MM.1S (cell line): ENCODE measurements around the gene RUNX2.

Experiments used
- DNase-seq: peaks from one replicate; pipeline ENCODE4 v3.0.0-alpha.2; 2015
- H2AFZ ChIP-seq: fragments of 300-600 bp; sonication (generic); 2 replicates; pipeline ENCODE4 v1.6.0; 2016; ENCODE audit warnings: antibody characterized with exemption, low read length
- H3F3A ChIP-seq: fragments of 300-600 bp; sonication (generic); 2 replicates; pipeline ENCODE4 v1.6.1; 2016; ENCODE audit warnings: mild to moderate bottlenecking, antibody characterized with exemption, low read length, moderate library complexity, mixed read lengths; ENCODE audit not compliant: insufficient read depth
- H3K27ac ChIP-seq: fragments of 300-600 bp; sonication (generic); 2 replicates; pipeline ENCODE4 v1.5.1; 2016; ENCODE audit warnings: mild to moderate bottlenecking, low read length
- H3K27me3 ChIP-seq: fragments of 300-600 bp; sonication (generic); replicated peaks from 2 replicates; pipeline ENCODE4 v1.6.0; 2016; ENCODE audit warnings: low read length; ENCODE audit not compliant: insufficient read depth
- H3K36me3 ChIP-seq: fragments of 300-600 bp; sonication (generic); replicated peaks from 2 replicates; pipeline ENCODE4 v1.6.1; 2016; ENCODE audit warnings: mild to moderate bottlenecking, low read length, mixed read lengths; ENCODE audit not compliant: insufficient read depth
- H3K4me1 ChIP-seq: fragments of 300-600 bp; sonication (generic); 2 replicates; pipeline ENCODE4 v1.6.1; 2016; ENCODE audit warnings: low read length, mixed read lengths
- H3K4me2 ChIP-seq: fragments of 300-600 bp; sonication (generic); 2 replicates; pipeline ENCODE4 v1.6.0; 2016; ENCODE audit warnings: low read depth, low read length
- H3K4me3 ChIP-seq: fragments of 300-600 bp; sonication (generic); 2 replicates; pipeline ENCODE4 v1.5.1; 2016; ENCODE audit warnings: low read length, mixed read lengths
- H3K79me2 ChIP-seq: fragments of 300-600 bp; sonication (generic); 2 replicates; pipeline ENCODE4 v1.6.1; 2016; ENCODE audit warnings: mixed run types, low read length, mixed read lengths
- H3K9ac ChIP-seq: fragments of 300-600 bp; sonication (generic); 2 replicates; pipeline ENCODE4 v1.6.1; 2016; ENCODE audit warnings: low read length, mixed read lengths
- H3K9me2 ChIP-seq: fragments of 300-600 bp; sonication (generic); replicated peaks from 2 replicates; pipeline ENCODE4 v1.6.1; 2016; ENCODE audit warnings: mild to moderate bottlenecking, low read length, mixed read lengths; ENCODE audit not compliant: insufficient read depth
- H3K9me3 ChIP-seq: fragments of 300-600 bp; sonication (generic); replicated peaks from 2 replicates; pipeline ENCODE4 v1.6.1; 2016; ENCODE audit warnings: mild to moderate bottlenecking, low read length, mixed read lengths; ENCODE audit not compliant: insufficient read depth
- H4K20me1 ChIP-seq: fragments of 300-600 bp; sonication (generic); 2 replicates; pipeline ENCODE4 v1.6.1; 2016; ENCODE audit warnings: mild to moderate bottlenecking, low read length, moderate library complexity, mixed read lengths; ENCODE audit not compliant: insufficient read depth
- EZH2 ChIP-seq: fragments of 300-600 bp; sonication (generic); optimal IDR thresholded peaks from 2 replicates; pipeline ENCODE3; 2017; ENCODE audit warnings: low read depth, mild to moderate bottlenecking, antibody characterized with exemption, low read length, mixed read lengths
- EZH2phosphoT487 ChIP-seq: fragments of 300-600 bp; sonication (generic); IDR thresholded peaks from 2 replicates; pipeline ENCODE4 v1.6.1; 2018; ENCODE audit warnings: antibody characterized with exemption, low read length
- TF ChIP-seq, protein P1 (sequence below): fragments of 300-600 bp; sonication (generic); IDR thresholded peaks from 2 replicates; pipeline ENCODE4 v1.5.1; 2016; ENCODE audit warnings: antibody characterized with exemption, low read length, mixed read lengths

Gene RUNX2

GRCh38 chr6:45457141-45457540 lies 129.0 kb downstream of the RUNX2 start:
- no peak for DNase-seq
- Histone ChIP-seq H3K9me3 (no peaks in the 10 kb centered on the region), H3K4me2 (no peak overlapping the region), H3K9ac (no peak overlapping the region), H3K27me3 (no peaks in the 10 kb centered on the region), H3K4me1 (peaks cover 4% of the 10 kb centered on the region; the same call in 1 of the 2 replicates), H3K9me2 (no peaks in the 10 kb centered on the region), H4K20me1 (peaks cover 4% of the 10 kb centered on the region; the same call in 1 of the 2 replicates), H3F3A (0 out of 2 replicates have a peak, but pooled peaks cover 4% of the 10 kb centered on the region), H3K36me3 (peaks cover 17% of the 10 kb centered on the region), H2AFZ (no peak overlapping the region), H3K27ac (no peak overlapping the region), H3K4me3 (no peak overlapping the region), H3K79me2 (peaks cover 97% of the 10 kb centered on the region)
- TF ChIP-seq, protein P1, sequence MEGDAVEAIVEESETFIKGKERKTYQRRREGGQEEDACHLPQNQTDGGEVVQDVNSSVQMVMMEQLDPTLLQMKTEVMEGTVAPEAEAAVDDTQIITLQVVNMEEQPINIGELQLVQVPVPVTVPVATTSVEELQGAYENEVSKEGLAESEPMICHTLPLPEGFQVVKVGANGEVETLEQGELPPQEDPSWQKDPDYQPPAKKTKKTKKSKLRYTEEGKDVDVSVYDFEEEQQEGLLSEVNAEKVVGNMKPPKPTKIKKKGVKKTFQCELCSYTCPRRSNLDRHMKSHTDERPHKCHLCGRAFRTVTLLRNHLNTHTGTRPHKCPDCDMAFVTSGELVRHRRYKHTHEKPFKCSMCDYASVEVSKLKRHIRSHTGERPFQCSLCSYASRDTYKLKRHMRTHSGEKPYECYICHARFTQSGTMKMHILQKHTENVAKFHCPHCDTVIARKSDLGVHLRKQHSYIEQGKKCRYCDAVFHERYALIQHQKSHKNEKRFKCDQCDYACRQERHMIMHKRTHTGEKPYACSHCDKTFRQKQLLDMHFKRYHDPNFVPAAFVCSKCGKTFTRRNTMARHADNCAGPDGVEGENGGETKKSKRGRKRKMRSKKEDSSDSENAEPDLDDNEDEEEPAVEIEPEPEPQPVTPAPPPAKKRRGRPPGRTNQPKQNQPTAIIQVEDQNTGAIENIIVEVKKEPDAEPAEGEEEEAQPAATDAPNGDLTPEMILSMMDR = no peak
- no peak for TF ChIP-seq EZH2phosphoT487
- TF ChIP-seq EZH2 = no peak

DNA sequence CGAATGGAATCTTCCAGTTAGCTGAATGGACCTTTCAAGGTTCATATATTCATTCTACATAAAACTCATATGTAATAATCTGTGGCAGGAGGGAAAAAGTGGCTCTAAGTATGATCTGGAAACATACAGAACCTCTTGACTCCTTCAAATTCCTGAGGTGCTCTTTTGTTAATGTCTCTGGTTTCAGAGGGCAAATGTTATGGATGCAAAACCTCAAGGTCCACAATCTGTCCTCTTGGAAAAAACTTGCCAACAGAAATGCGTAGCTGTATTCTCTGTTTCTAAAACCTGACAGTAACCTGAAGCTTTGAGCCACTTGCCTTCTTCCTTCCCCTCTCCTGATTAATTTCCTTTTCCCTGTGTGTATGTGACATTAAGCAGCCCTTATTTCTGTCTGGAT lies 130.5 kb downstream of the RUNX2 start:
- Histone ChIP-seq H2AFZ (no peak overlapping the region), H3K27ac (no peak overlapping the region), H3K79me2 (peaks cover 97% of the 10 kb centered on the region), H3K36me3 (peaks cover 11% of the 10 kb centered on the region), H3K4me2 (no peak overlapping the region), H3K9me3 (no peaks in the 10 kb centered on the region), H3K9ac (no peak overlapping the region), H3K9me2 (no peaks in the 10 kb centered on the region), H3F3A (0 out of 2 replicates have a peak, but pooled peaks cover 4% of the 10 kb centered on the region), H3K27me3 (no peaks in the 10 kb centered on the region), H4K20me1 (peaks cover 6% of the 10 kb centered on the region; the same call in 1 of the 2 replicates), H3K4me3 (no peak overlapping the region), H3K4me1 (no peaks in the 10 kb centered on the region)
- DNase-seq = no peak
- TF ChIP-seq EZH2 (no peak), EZH2phosphoT487 (no peak)
- TF ChIP-seq, protein P1 = no peak

- Histone ChIP-seq H3K9me3 (no peaks in the 10 kb centered on the region), H3F3A (0 out of 2 replicates have a peak, but pooled peaks cover 4% of the 10 kb centered on the region), H4K20me1 (peaks cover 6% of the 10 kb centered on the region; the same call in 1 of the 2 replicates), H3K4me1 (no peaks in the 10 kb centered on the region), H3K27ac (no peak overlapping the region), H3K9me2 (no peaks in the 10 kb centered on the region), H3K9ac (no peak overlapping the region), H3K4me2 (no peak overlapping the region), H3K27me3 (no peaks in the 10 kb centered on the region), H3K4me3 (no peak overlapping the region), H3K79me2 (peaks cover 97% of the 10 kb centered on the region), H3K36me3 (peaks cover 11% of the 10 kb centered on the region), H2AFZ (no peak overlapping the region)
- TF ChIP-seq, protein P1 = no peak
- no peak for TF ChIP-seq EZH2
- no peak for TF ChIP-seq EZH2phosphoT487
- DNase-seq = no peak
These were observed 132.0 kb downstream of the RUNX2 start for GRCh38 chr6:45460166-45460565.
